DND-41 (cell line): ENCODE measurements around the gene MDC1.
"Not testable (repeated sequence)": the region's sequence is repeated elsewhere in the genome, so short reads cannot be mapped to it uniquely, and the experiment has no call there.

Experiments
- ATAC-seq: fragments of 200-7000 bp; cut with Tn5 transposase; 3 replicates; pipeline ENCODE4 v1.9.1; 2021; ENCODE audit warnings: low read depth; ENCODE audit not compliant: insufficient read depth
- DNase-seq: peaks from one replicate; pipeline ENCODE4 v3.0.0-alpha.2; 2020
- H2AFZ ChIP-seq: 2 replicates; pipeline ENCODE4 v1.6.0; 2012; ENCODE audit warnings: low read depth, low read length
- H3K27ac ChIP-seq: 2 replicates; pipeline ENCODE4 v1.5.1; 2012; ENCODE audit warnings: low read length, inconsistent platforms
- H3K27me3 ChIP-seq: fragments of 200-600 bp; sonication (generic); 2 replicates; pipeline ENCODE4 v1.6.0; 2012; ENCODE audit warnings: low read length, mild to moderate bottlenecking, inconsistent platforms; ENCODE audit not compliant: insufficient read depth, poor library complexity
- H3K36me3 ChIP-seq: 2 replicates; pipeline ENCODE4 v1.5.1; 2012; ENCODE audit warnings: low read length, inconsistent platforms; ENCODE audit not compliant: insufficient read depth
- H3K4me1 ChIP-seq: 2 replicates; pipeline ENCODE4 v1.5.1; 2012; ENCODE audit warnings: mild to moderate bottlenecking, low read length; ENCODE audit not compliant: insufficient read depth
- H3K4me2 ChIP-seq: 2 replicates; pipeline ENCODE4 v1.6.0; 2012; ENCODE audit warnings: mild to moderate bottlenecking, moderate library complexity, low read length, inconsistent platforms; ENCODE audit not compliant: insufficient read depth
- H3K4me3 ChIP-seq, 2 experiments: fragments of 200-600 bp in 1 of 2; shearing (Covaris generic) in 1 of 2; 2 replicates each; pipeline ENCODE4 v1.5.1; 2012 to 2016; ENCODE audit warnings: inconsistent platforms in 2 of 2, low read length in 2 of 2, mild to moderate bottlenecking in 2 of 2, low read depth in 1 of 2, moderate library complexity in 1 of 2
- H3K79me2 ChIP-seq: 2 replicates; pipeline ENCODE4 v1.6.0; 2012; ENCODE audit warnings: low read length, inconsistent platforms; ENCODE audit not compliant: insufficient read depth
- H3K9ac ChIP-seq: 2 replicates; pipeline ENCODE4 v1.6.0; 2012; ENCODE audit warnings: low read depth, mild to moderate bottlenecking, inconsistent platforms, low read length, moderate library complexity
- H3K9me3 ChIP-seq: 2 replicates; pipeline ENCODE4 v1.5.1; 2012; ENCODE audit warnings: low read length, moderate library complexity, mild to moderate bottlenecking, inconsistent platforms; ENCODE audit not compliant: insufficient read depth, severe bottlenecking
- H4K20me1 ChIP-seq: 2 replicates; pipeline ENCODE4 v1.6.0; 2012; ENCODE audit warnings: low read length; ENCODE audit not compliant: insufficient read depth
- EZH2 ChIP-seq: IDR thresholded peaks from 3 replicates; pipeline ENCODE4 v1.6.1; 2012; ENCODE audit warnings: borderline replicate concordance, low read depth, mild to moderate bottlenecking, moderate library complexity, low read length, inconsistent platforms; ENCODE audit not compliant: severe bottlenecking
- TF ChIP-seq, protein P1 (sequence below): IDR thresholded peaks from 2 replicates; pipeline ENCODE4 v1.5.1; 2012; ENCODE audit warnings: borderline replicate concordance, low read length, moderate library complexity, mild to moderate bottlenecking; ENCODE audit not compliant: poor library complexity, severe bottlenecking; ENCODE audit errors: extremely low read depth

MDC1 gene, protein sequence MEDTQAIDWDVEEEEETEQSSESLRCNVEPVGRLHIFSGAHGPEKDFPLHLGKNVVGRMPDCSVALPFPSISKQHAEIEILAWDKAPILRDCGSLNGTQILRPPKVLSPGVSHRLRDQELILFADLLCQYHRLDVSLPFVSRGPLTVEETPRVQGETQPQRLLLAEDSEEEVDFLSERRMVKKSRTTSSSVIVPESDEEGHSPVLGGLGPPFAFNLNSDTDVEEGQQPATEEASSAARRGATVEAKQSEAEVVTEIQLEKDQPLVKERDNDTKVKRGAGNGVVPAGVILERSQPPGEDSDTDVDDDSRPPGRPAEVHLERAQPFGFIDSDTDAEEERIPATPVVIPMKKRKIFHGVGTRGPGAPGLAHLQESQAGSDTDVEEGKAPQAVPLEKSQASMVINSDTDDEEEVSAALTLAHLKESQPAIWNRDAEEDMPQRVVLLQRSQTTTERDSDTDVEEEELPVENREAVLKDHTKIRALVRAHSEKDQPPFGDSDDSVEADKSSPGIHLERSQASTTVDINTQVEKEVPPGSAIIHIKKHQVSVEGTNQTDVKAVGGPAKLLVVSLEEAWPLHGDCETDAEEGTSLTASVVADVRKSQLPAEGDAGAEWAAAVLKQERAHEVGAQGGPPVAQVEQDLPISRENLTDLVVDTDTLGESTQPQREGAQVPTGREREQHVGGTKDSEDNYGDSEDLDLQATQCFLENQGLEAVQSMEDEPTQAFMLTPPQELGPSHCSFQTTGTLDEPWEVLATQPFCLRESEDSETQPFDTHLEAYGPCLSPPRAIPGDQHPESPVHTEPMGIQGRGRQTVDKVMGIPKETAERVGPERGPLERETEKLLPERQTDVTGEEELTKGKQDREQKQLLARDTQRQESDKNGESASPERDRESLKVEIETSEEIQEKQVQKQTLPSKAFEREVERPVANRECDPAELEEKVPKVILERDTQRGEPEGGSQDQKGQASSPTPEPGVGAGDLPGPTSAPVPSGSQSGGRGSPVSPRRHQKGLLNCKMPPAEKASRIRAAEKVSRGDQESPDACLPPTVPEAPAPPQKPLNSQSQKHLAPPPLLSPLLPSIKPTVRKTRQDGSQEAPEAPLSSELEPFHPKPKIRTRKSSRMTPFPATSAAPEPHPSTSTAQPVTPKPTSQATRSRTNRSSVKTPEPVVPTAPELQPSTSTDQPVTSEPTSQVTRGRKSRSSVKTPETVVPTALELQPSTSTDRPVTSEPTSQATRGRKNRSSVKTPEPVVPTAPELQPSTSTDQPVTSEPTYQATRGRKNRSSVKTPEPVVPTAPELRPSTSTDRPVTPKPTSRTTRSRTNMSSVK (N-terminal part only)

DNA sequence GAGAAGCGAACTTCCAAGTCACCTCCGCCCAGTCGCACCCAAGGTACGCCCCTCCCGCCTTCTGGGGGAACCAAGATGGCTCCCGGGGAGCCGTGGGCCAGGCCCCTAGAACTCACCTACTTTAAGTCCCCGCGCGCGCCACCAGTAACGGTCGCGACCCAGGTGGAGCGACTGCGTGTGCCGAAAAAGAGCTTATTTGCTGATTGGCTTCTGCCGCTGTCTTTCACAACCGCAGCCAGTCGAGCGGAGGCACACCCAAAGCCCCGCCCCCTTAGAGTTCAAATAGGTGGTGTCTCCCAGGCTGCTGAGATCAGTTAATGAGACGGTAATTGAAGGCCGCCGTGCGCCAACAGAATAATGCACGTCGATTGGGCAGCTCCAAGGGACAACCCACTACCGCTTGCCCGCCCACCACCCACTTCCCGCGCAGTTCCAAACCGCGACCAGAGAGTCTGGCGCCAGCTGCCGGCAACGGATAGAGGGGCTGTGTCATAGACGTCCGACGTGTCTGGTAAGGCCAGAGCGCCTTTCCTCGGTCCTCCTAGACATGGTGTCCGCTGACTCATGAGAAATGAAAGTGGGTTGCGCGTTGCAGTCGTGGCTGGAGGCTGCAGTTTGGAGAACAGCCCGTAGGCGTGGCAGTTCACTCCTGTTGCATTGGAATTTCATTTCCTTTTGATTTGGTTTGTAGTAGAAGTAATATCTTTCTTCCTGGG lies at the start of gene MDC1:
Gene MDC1, minus strand, starts transcription at position 153 of the 716 bp plus-strand sequence. CDS start 2,106 bp downstream, outside the sequence.
- TF ChIP-seq, protein P1, sequence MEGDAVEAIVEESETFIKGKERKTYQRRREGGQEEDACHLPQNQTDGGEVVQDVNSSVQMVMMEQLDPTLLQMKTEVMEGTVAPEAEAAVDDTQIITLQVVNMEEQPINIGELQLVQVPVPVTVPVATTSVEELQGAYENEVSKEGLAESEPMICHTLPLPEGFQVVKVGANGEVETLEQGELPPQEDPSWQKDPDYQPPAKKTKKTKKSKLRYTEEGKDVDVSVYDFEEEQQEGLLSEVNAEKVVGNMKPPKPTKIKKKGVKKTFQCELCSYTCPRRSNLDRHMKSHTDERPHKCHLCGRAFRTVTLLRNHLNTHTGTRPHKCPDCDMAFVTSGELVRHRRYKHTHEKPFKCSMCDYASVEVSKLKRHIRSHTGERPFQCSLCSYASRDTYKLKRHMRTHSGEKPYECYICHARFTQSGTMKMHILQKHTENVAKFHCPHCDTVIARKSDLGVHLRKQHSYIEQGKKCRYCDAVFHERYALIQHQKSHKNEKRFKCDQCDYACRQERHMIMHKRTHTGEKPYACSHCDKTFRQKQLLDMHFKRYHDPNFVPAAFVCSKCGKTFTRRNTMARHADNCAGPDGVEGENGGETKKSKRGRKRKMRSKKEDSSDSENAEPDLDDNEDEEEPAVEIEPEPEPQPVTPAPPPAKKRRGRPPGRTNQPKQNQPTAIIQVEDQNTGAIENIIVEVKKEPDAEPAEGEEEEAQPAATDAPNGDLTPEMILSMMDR = peak; percentile 43
- no peak for TF ChIP-seq EZH2
- Histone ChIP-seq H3K4me1 (peaks cover 35% of the 10 kb centered on the region), H3K9ac (peak within 1 kb of the TSS; percentile 98), H3K79me2 (peaks cover 58% of the 10 kb centered on the region), H3K27ac (peak within 1 kb of the TSS; percentile 99), H3K4me3 (peak within 1 kb of the TSS; percentile 55 to 99), H2AFZ (peak within 1 kb of the TSS; percentile 65), H3K4me2 (peak within 1 kb of the TSS; percentile 63), H3K27me3 (no peaks in the 10 kb centered on the region), H3K9me3 (no peaks in the 10 kb centered on the region), H3K36me3 (peaks cover 47% of the 10 kb centered on the region), H4K20me1 (peaks cover 9% of the 10 kb centered on the region)
- DNase-seq = peak; percentile 100
- peak; percentile 75 for ATAC-seq

DNA sequence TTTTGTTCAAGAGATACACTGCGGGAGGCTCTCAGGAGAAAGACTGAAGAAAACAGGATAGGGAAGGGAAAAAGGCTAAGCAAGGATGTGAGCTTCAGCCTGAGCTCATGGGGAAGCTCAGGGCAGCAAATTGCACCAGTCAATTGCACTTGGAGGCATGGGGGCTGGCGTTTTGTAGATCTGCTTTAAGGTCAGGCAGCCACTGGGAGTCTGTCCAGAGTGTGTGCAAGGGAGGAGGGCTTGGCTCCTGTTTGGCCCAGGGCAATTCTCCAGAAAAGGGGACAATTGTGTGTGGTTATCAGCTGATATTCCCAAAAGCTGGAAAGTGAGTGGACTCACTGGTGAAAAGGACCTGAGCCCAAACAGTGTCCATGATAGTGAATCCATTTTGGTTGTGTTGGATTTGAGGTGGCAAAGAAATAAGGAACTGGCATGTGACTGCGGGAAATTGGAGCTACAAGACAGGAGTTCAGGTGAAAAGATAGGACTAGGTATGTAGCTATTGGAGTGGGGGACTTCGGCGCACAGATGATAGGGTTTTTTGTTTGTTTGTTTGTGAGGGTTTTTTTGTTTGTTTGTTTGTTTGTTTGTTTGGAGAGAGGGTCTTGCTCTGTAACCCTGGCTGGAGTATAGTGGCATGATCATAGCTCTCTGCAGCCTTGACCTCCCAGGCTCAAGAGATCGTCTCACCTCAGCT lies 49.5 kb upstream of the MDC1 start:
- DNase-seq (no peak), ATAC-seq (no peak)
- Histone ChIP-seq H3K27ac (no peak overlapping the region), H3K79me2 (no peaks in the 10 kb centered on the region), H3K4me3 (no peak overlapping the region), H3K27me3 (no peaks in the 10 kb centered on the region), H4K20me1 (no peaks in the 10 kb centered on the region), H2AFZ (no peak overlapping the region), H3K4me1 (peaks cover 39% of the 10 kb centered on the region), H3K9me3 (no peaks in the 10 kb centered on the region), H3K36me3 (no peaks in the 10 kb centered on the region), H3K4me2 (no peak overlapping the region), H3K9ac (no peak overlapping the region)
- TF ChIP-seq EZH2 = no peak
- TF ChIP-seq, protein P1 = no peak

DNA sequence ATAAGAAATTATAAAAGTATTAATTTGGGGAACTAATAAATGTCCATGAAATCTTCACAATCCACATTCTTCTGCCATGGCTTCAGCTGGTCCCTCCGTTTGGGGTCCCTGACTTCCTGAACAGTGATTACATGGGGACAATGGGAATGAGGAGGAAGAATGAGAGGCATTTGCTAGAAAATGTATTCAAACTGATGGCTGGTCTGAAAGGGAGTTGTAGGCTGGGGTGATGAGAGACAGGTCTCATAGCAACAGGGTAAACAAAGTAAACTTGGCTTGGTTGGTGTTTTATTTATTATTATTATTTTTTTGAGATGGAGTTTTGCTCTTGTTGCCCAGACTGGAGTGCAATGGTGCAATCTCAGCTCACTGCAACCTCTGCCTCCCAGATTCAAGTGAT lies 48.4 kb upstream of the MDC1 start:
- not testable (repeated sequence) for H3K27me3 ChIP-seq, DNase-seq, H3K36me3 ChIP-seq, H4K20me1 ChIP-seq, H3K4me2 ChIP-seq, H3K9ac ChIP-seq, ATAC-seq, H3K9me3 ChIP-seq, H3K4me3 ChIP-seq, H3K27ac ChIP-seq, H2AFZ ChIP-seq, H3K79me2 ChIP-seq
- peaks cover 39% of the 10 kb centered on the region for H3K4me1 ChIP-seq

DNA sequence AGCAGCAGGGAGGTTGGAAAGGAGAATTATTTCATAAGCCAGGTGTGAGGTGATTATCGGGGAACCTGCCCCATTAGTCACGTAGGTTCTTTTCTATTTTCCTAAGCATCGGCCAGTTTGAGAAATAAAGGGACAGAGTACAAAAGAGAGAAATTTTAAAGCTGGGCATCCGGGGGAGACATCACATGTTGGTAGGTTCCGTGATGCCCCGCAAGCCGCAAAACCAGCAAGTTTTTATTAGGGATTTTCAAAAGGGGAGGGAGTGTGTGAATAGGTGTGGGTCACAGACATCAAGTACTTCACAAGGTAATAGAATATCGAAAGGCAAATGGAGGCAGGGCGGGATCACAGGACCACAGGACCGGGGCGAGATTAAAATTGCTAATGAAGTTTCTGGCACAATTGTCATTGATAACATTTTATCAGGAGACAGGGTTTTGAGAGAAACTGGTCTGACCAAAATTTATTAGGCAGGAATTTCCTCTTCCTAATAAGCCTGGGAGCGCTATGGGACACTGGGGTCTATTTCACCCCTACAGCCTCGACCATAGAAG lies 47.5 kb upstream of the MDC1 start:
- H3K4me3 ChIP-seq = not testable (repeated sequence)
- peaks cover 31% of the 10 kb centered on the region for H3K4me1 ChIP-seq

More for the DNA sequence above, 47.5 kb upstream of the MDC1 start:
- not testable (repeated sequence) for H4K20me1 ChIP-seq, H2AFZ ChIP-seq, DNase-seq, H3K4me2 ChIP-seq, H3K9ac ChIP-seq, H3K9me3 ChIP-seq, H3K36me3 ChIP-seq, H3K27ac ChIP-seq, ATAC-seq, H3K27me3 ChIP-seq, H3K79me2 ChIP-seq
